ENCODE measurements around the gene GNG4.

Gene GNG4

DNA sequence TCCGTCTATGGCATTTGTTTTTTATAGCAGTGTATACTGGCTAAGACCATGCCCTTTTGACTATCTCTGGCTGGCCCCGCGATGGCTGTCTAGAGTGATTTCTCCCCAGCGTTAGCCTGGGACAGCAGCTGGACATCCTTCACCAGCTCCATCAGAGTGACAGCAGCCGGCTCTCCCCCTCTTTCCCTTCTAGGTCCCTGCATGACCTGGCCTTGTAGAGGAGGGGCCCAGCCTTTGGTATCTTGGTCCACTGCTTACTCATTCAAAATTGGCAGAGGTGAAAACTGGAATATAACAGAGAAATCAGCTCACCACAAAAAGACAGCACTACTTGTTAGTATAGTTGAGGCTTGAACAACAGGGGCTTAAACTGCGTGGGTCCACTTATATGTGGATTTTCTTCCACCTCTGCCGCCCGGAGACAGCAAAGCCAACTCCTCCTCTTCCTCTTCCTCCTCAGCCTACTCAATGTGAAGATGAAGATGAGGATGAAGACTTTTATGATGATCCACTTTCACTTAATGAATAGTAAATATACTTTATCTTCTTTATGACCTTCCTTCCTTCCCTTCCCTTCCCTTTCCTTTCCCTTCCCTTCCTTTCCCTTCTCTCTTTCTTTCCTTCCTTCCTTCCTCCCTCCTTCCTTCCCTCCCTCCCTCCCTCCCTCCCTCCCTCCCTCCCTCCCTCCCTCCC lies 116.0 kb downstream of the GNG4 start:
- no peak for DNase-seq (ENCODE audit: low read depth in 2 of 2)

DNA sequence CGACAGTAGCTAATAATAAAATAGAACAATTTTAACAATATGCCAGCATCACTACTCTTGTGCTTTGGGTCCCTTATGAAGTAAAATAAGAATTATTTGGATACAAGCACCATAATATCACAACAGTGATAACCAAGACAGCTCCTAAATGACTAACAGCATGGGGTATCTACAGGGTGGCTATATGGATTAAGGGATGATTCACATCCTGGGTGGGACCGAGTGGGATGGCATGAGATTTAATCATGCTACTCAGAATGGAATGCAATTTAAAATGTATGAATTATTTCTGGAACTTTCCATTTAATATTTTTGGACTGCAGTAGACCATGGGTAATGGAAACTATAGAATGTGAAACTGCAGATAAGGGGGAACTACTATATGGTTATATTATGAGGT lies 117.2 kb downstream of the GNG4 start:
- DNase-seq (ENCODE audit: low read depth in 2 of 2): no peak

DNA sequence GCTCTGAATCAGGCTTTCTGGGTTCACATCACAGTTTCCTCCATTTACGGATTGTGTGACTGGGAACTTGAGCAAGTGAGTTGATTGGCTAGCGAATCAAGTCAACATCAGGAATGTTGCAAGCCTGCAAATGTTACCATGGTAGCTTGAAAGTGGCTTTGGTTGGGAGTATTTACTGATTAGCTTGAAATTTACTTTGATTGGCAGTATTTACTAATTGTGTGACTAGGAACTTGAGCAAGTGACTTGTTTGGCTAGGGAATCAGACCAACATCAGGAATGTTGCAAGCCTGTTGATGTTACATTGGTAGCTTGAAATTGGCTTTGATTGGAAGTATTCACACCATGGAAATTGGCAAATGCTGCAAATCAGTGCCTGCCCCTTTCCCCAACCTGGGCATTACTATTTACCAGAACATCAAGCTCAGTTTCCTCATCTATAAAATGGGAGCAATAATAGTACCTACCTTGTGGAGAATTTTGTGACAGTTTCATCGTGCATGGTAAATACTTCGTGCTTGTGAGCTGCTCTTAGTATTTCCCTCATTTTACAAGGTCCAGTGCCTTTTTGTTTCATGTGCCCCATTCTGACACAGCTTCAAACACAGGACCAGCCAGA lies 122.3 kb downstream of the GNG4 start:
- no peak for DNase-seq (ENCODE audit: low read depth in 2 of 2)

DNA sequence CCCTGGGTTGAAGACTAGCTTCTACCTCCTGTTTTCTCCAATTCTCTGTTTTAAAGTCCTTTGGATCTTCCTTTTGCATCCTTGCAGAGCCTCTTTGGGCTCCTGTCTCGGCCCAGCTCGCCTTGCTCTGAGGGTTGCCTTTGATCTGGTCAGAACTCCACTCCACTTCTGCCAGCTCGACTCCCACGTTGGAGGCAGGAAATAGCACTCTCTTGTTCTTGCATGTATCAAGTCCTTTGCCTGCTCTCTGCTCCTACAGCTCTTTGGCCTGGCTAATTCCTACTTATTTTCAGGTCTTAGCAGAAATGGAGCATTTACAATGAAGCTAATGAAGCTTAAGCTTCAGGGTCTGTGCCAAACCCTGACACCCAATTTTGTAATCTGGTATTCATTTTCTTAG lies 124.3 kb downstream of the GNG4 start:
- DNase-seq (ENCODE audit: low read depth in 2 of 2): no peak

DNA sequence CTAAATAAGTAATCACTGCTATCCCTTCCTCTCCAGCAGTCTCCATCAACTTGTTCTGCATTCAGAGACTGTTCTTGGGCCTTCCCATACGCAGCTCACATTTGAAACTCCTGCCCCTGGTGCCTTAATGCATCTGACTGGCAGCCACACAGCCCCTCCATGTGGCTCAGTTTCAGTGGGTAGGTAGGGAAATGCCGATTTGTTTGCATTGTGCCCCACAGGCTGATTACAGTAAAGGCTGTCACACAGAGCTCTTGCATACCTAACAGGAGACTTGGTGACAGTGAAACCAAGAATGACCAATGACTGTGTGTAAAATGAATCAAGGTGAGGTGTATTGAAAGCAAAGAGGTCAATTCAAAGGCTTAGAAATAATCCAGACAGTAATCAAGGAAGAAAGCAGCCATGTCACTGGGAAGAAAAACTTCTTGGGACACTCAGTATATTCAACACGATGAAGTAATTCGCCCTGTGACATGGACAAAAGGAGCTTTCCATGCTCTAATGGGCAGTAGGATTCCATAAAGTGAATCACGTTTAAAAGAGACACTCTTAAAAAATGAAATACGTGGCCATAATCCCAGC lies 132.6 kb downstream of the GNG4 start:
- no peak for DNase-seq (ENCODE audit: low read depth in 2 of 2)

DNA sequence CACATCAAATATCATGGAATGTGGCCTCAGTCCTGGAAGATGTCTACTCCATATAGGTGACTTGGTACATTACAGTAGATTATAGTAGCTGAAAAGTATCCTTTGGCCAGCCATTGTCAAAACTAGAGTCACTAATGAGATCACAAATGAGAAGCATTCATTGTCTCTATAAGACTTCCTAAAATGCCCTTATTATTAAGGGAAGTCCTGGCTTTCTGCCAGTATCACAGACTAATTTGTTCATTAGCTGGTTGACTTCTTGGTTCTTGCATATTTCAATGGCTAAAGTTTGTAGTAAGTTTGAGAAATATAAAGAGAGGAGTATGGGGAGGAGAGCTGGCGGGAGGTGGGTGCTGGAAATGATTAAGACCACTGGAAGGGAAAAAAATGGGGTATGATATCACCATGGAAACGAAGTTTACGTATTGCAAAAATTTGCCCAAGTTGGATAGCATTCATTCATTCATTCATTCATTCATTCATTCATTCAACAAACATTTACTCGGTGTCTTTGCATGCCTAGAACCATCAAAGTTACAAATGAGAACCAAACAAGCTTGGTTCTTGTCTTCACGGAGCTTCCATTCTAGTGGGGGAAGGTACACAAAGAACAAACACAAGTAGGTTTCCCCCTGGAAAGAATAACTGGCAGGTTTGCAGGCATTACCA lies 133.6 kb downstream of the GNG4 start:
- DNase-seq (ENCODE audit: low read depth in 2 of 2): no peak

DNA sequence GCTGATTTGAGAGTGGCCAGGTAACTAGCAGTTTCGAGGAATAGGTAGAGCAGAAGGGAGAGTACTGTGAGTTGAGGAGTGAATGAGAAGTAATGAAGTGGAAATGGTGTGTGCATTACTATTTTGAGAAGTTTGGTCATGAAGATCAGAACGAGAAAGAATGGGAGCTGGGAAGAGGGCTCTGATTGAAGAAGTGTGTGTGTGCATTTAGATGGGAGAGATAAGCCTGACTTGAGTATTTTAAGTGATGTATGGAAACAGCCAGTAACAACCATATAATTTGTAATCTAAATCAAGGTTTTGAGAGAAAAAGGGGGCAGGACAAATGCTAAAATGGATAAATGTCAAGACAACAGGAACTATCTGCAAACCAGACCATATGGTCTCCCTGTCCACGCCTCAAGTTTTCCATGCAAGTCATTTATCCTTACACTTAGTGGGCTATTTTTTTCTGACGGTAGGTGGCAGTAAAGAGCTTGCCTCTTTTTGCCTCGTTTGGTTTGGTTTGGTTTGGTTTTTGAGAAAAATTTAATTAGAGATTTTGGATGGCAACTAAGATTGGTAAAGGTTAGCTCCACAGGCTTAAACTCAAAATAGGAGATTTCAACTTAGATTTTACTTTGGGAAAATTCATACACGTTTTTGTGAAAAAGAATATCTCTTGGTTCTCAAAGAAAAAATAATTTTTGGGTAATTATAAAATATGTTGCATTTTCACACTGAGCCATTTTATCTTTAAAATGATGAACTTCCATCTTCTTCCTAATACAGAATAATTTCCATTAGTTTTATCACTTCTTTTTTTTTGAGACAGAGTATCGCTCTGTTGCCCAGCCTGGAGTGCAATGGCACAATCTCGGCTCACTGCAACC lies 135.9 kb downstream of the GNG4 start:
- DNase-seq (ENCODE audit: low read depth in 2 of 2): no peak

DNA sequence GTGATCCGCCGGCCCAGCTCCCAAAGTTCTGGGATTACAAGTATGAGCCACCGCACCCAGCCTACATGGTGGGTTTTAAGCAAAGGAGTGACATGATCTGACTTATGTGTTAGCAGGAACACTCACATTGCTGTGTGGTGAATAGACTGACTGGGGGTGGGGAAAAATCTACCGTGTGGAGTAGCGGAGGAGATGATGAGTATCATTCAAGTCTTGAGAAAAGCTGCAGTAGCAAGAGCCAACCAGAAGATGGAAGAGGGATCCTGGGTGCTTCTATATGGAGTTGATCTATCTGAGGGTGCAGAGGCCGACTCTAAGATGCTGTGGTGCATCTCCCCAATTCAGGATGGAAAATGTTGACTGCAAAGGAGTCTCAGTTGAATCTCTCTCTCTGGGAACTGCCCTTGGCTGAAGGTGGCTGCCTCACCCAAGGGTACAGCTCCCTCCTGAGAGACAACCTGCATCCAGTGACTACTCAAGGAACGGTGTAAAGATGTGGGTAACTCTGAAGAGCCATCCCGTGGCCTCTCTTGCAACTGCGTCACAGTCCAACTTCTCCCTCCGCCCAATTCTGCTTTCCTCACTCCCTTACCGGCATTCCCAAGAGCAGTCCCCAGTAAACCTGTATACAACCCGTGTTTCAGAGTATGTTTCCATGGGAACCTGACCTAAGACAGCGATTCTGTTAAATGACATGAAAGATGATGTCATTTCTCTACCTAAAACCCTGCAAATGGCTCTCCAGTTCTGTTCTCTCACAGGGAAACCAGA lies 137.9 kb downstream of the GNG4 start:
- no peak for DNase-seq (ENCODE audit: low read depth in 2 of 2)

DNA sequence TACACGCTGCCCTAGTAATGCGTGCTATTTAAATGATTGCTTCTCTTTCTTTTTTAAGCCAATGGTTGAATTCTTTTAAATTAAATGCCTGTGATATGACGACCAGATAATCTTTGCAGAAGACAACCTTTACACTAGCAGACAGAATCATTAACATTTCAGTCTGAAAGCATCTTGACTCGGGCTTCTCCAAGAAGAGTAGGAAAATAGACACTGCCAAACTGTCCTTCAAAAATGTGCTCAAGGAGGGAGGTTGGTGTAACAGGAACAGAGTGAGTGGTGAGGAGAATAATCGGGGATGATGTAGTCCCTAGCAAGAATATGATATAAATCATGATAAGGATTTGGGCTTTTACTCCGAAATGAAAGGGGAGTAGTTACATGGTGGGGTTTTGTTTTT lies 138.8 kb downstream of the GNG4 start:
- no peak for DNase-seq (ENCODE audit: low read depth in 2 of 2)

DNA sequence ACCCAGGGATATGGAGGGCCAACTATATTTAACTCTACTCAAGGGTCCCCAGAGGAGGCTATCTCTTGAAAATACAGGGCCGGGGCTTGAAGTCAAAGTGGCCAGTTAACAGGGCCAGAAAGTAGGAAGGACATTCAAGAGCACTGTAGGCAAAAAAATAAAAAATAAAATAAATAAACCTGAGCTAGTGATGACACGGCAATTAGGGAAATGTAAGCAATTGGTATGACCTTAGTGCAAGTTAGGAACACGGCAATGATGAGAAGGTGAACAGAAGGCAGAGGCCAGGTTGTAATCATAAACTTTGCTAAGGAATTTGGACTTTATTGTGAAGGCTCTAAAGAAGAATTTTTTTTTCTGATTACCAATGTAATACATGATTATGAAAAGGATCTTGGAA lies 142.0 kb downstream of the GNG4 start:
- DNase-seq (ENCODE audit: low read depth in 2 of 2): no peak

DNA sequence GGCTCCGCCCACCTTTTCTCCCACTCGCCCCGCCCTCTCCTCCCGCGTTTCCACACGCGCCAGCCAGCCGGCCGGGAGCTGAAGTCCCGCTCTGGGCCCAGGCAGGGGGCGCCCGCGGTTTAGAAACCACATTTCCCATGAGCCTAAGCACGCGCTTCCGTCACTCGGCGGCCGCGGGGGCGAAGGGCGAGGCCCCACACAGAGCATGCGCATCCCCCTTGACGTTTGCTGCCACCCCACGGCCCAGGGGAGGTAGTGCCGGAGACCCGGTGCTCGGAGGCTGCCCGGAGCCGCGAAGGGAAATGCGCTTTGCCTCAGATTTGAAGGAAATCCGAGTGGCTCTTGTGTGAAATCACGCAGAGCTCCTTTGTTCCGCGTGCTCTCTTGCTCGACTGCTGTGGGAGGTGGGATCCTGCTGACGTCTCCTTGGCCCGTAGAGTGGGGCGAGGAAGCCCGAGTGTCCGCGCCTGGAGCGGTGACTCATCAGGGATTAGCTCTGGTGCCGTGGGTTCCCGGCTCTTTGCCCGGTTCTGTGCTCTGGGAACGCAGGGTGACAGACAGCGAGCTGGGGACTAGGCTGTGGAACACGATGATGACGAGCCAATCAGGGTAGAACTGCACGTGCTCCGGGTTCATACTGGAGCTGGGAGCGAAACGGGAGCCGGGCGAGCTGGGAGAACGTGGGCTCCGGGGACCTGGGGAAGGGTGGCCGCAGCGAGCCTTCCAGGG lies 144.9 kb downstream of the GNG4 start:
- DNase-seq (ENCODE audit: low read depth in 2 of 2): peak; percentile 96 to 97

DNA sequence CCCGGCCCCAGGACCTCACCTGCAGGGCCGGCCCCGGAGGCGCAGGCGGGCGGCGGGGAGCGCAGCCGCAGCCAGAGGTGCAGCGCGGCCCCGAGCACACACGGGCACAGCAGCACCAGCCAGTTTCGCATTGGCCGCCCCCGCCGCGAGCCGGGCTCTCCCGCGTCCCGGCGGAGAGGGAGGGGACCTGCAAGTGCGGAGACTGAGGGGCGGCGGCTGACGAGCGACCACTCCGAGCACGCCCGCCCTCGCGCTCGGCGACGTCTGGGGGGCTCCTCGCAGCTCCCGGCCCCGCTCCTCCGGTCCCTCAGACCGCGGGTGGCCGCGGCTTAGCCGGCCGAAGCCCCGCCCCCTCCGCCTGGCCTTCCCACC lies 145.5 kb downstream of the GNG4 start, which contains the start of gene B3GALNT2:
TSS of gene B3GALNT2 (minus strand) at position 331 of the 372 bp plus-strand sequence. CDS start at position 131, 200 bp downstream.
- DNase-seq (ENCODE audit: low read depth in 2 of 2): no peak

DNA sequence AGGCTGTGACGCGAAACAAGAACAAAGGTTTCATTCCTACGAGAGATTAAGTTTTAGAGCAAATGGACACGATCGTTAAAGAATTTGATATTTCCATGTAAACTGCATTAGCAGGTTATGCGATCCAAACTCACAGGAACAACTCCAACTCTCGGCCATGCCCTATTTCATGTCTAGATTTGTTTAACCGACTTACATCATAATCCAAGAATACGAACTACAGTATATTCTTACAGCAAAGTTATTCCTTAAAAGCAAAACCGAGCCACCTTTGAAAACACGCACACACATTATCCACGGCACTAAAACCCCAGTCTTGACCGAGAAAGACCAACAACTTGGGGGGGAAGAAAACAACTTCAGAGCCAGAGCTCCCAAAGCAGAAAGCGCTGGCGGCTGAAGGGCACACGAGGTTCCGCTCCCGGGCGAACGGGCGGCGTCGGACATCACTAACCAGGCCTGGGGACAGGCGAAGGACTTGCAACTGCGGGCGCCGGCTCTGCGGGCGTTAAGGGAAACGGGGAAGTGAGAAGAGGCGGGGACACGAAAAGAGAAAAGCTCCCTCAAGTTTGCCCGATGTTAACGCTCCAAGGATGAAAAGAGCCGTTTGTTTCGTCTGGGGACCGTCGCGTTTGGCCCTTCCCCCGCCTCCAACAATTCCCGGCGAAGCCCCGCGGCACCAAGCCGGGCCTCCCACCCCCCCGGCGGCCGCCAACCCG lies 146.0 kb downstream of the GNG4 start:
- no peak for DNase-seq (ENCODE audit: low read depth in 2 of 2)

DNA sequence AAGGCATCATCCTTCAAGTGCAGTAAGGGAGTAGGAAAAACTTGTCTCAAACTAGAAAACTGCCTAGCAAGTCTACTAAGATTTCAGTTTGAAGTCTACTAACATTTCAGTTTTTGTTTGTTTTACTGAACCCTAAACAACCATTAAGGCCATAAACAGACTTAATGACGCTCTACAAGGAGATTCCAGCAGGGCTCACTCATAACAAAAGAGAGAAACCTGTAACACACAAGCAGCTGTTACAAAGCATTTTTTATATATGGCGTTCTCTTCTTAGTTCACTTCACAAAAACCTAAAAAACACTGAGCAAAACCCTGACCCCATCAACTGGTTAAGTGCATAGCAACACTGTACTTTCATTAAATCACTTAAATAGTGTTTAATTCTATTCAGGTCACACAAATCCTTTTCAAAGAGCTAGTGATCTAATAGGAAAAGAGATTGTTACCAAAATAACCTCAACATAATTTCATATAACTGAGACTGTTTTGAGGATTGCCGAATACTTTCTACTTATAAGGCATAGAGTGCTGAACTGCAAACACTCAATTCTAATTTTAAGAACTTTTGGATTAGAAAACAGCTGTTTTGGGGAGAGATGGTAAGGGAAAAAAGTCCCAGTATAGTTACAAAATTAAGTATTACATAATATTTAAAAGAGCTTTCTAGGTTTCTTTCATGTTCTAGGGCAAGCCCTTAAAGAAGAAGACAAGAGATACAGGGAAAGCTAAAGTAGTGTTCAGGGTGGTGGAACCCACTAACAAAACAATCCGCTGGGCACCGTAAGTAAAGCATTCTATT lies 146.8 kb downstream of the GNG4 start:
- no peak for DNase-seq (ENCODE audit: low read depth in 2 of 2)

DNA sequence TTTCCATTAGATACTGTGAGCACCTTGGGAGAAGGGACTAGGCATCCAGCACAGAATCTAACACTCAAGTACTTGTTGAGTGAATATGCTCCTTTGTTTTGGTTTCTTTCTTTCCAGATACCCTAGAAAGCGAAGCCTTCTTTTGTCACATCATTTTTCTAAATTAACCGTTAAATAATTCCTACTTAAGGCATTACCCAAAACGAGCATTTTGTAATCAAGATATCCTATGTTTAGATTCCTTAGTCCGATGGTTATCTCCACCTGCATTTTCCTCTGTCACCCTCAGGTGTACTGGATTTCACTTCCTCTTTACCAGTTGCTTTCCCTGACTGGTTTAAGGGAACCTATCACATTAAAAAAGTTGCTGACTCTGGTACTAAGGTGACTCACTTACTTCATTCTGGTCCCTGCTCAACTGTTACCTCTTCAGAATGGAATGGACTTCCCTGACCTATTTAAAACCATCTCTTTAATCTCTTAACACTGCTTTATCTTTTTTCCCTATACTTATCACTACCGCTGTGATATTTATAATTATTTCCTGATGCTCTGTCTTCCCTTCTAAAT lies 148.5 kb downstream of the GNG4 start:
- DNase-seq (ENCODE audit: low read depth in 2 of 2): no peak

Measured in activated CD8-positive, alpha-beta memory T cell treated with anti-CD3 and anti-CD28 coated beads for 4 hours (primary cell).